Breast epithelium (tissue), 4 donors: ENCODE measurements around the gene PTPN3. TPM values are rescaled to one million over a fixed set of nuclear protein-coding genes. Genes with fewer than 3 reads are reported as not detected.

Experiments
- DNase-seq, 2 donors: peaks; one replicate each; pipeline ENCODE4 v3.0.0-alpha.2; 2019; ENCODE audit warnings: low spot score in 2 of 2
- H3K27ac ChIP-seq, 2 donors: fragments of 200-600 bp; sonication (generic) in 1 of 2; one replicate each; pipeline ENCODE4 v1.5.1; 2016 to 2019; ENCODE audit warnings: mild to moderate bottlenecking in 1 of 2
- H3K27me3 ChIP-seq, 2 donors: fragments of 200-600 bp; sonication (generic) in 1 of 2; one replicate each; pipeline versions ENCODE4 v1.5.1 to v1.6.0; 2017 to 2019; ENCODE audit warnings: control low read depth in 1 of 2, mild to moderate bottlenecking in 1 of 2
- H3K36me3 ChIP-seq: fragments of 200-600 bp; one replicate; pipeline ENCODE4 v1.5.1; 2019
- H3K4me1 ChIP-seq, 2 donors: fragments of 200-600 bp; sonication (generic); one replicate each; pipeline ENCODE4 v1.5.1; 2016 to 2019; ENCODE audit warnings: control low read depth in 1 of 2
- H3K4me3 ChIP-seq, 3 donors: fragments of 200-600 bp; sonication (generic); 1 replicate in 2 of 3; 2 replicates in 1 of 3; pipeline ENCODE4 v1.5.1; 2016 to 2019; ENCODE audit warnings: mild to moderate bottlenecking in 3 of 3, moderate library complexity in 2 of 3
- H3K9me3 ChIP-seq, 2 donors: fragments of 200-600 bp; sonication (generic) in 1 of 2; one replicate each; pipeline ENCODE4 v1.5.1; 2016 to 2019; ENCODE audit warnings: control low read depth in 1 of 2
- POLR2A ChIP-seq: fragments of 450-650 bp; IDR thresholded peaks from one replicate; pipeline ENCODE4 v1.6.1; 2016; ENCODE audit warnings: antibody characterized with exemption, mild to moderate bottlenecking, moderate library complexity
- POLR2AphosphoS5 ChIP-seq, 3 donors: sonication (generic); formaldehyde crosslinking; IDR thresholded peaks; one replicate each; pipeline ENCODE4 v1.6.1; 2017; ENCODE audit warnings: antibody characterized with exemption in 3 of 3
- intact Hi-C: fragments of 100-400 bp; cut with DNase I; formaldehyde crosslinking; loops from one replicate; pipeline ENCODE4 v1.15.1; 2023; ENCODE audit warnings: low total_unique reads
- total RNA-seq, 3 donors: library from RNA; depleted of rRNA; stranded (reverse); fragments of >200 nt; gene quantifications; one replicate each; pipeline ENCODE4 v1.1.0, GENCODE V29; 2016
- TF ChIP-seq, protein P1 (sequence below), 3 donors: fragments of 450-650 bp; IDR thresholded peaks; one replicate each; pipeline ENCODE4 v1.5.1; 2016 to 2017; ENCODE audit warnings: antibody characterized with exemption in 3 of 3, mild to moderate bottlenecking in 3 of 3, moderate library complexity in 3 of 3

PTPN3 gene
- total RNA-seq, 3 donors from 2014 or later: 4.2 to 21.2 (median 14.4) TPM

DNA sequence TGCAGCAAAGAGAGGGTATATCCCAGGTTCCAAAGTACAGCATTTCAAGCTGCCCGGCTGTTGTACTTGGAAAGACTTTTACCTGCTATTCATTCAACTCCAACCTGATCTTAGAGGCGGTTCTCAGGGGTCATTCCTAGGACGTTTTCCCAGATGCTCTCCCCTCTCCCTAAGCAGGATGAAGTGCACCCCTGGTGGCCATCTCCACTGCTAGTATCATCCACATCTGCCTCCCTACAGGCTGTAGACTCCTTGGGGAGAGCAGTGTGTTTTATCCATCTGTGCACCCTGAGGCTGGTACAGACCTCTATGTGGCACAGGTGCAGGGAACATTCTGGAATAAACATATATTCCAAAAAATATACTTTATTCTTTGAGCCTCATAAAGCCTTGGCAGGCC lies 56.8 kb downstream of the PTPN3 start:
- Histone ChIP-seq H3K27ac (no peak overlapping the region), H3K36me3 (no peaks in the 10 kb centered on the region), H3K27me3 (no peaks in the 10 kb centered on the region), H3K4me1 (no peaks in the 10 kb centered on the region), H3K4me3 (no peak overlapping the region), H3K9me3 (no peaks in the 10 kb centered on the region)
- TF ChIP-seq, protein P1, sequence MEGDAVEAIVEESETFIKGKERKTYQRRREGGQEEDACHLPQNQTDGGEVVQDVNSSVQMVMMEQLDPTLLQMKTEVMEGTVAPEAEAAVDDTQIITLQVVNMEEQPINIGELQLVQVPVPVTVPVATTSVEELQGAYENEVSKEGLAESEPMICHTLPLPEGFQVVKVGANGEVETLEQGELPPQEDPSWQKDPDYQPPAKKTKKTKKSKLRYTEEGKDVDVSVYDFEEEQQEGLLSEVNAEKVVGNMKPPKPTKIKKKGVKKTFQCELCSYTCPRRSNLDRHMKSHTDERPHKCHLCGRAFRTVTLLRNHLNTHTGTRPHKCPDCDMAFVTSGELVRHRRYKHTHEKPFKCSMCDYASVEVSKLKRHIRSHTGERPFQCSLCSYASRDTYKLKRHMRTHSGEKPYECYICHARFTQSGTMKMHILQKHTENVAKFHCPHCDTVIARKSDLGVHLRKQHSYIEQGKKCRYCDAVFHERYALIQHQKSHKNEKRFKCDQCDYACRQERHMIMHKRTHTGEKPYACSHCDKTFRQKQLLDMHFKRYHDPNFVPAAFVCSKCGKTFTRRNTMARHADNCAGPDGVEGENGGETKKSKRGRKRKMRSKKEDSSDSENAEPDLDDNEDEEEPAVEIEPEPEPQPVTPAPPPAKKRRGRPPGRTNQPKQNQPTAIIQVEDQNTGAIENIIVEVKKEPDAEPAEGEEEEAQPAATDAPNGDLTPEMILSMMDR (IDR thresholded peaks at IDR 0.05): no peak
- TF ChIP-seq POLR2AphosphoS5 (IDR thresholded peaks at IDR 0.05): no peak
- no peak for DNase-seq
- intact Hi-C loops: no loop called here

DNA sequence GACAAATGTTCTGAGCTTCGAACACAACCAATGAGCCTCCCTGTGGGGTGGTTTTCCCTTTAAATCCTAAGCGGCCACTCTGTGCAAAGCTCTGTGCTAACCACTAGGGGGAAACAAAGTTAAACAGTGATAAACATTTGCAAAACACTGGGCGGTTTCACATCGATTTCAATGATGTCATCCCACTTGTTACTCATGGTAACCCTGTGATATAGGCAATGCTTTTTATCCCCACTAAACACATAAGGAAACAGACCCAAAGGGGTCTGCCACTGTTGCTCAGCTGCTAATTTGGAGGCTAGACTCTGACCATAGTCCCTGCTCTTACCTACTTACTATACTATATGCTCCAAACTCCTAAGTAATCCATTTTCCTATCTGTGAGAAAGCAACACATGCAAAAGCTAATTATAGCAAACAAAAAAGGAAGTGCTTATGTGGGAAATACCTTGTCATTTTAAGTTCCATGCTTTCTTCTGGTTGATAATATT lies 57.3 kb downstream of the PTPN3 start:
- no peaks in the 10 kb centered on the region for H3K9me3 ChIP-seq
- H3K27ac ChIP-seq: no peak overlapping the region
- DNase-seq: peak in 1 of 2 donors; percentile 37
- intact Hi-C loops: no loop called here
- no peaks in the 10 kb centered on the region for H3K36me3 ChIP-seq
- no peaks in the 10 kb centered on the region for H3K27me3 ChIP-seq
- no peak for TF ChIP-seq POLR2AphosphoS5 (IDR thresholded peaks at IDR 0.05)
- TF ChIP-seq, protein P1 (IDR thresholded peaks at IDR 0.05): peak; percentile 41 to 68 (median 64)
- no peak for TF ChIP-seq POLR2A
- H3K4me3 ChIP-seq: no peak overlapping the region
- no peaks in the 10 kb centered on the region for H3K4me1 ChIP-seq

DNA sequence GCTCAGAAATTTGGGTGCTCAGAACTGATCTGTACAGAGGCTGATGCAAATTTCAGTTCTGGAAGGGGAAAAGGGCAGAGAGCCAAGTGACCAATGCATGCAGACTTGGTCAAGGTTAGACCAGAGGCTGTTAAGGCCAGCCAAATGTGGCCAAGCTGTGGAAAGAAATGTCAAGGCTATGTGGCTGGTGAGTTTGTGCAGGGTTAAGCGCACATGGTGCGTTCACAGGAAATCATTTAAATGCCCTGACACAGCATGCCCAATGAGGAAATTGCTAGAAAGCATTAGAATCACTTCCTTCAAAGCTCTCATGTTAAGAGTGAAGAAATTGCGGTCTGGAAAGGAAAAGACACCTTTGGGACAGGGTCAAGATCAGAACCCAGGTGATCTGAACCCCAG lies 58.0 kb downstream of the PTPN3 start:
- DNase-seq: no peak
- no peaks in the 10 kb centered on the region for H3K27me3 ChIP-seq
- TF ChIP-seq, protein P1 (IDR thresholded peaks at IDR 0.05): no peak
- no peak for TF ChIP-seq POLR2A
- no peak overlapping the region for H3K27ac ChIP-seq
- intact Hi-C loops: no loop called here
- no peaks in the 10 kb centered on the region for H3K4me1 ChIP-seq
- H3K36me3 ChIP-seq: no peaks in the 10 kb centered on the region
- no peak overlapping the region for H3K4me3 ChIP-seq
- no peaks in the 10 kb centered on the region for H3K9me3 ChIP-seq

DNA sequence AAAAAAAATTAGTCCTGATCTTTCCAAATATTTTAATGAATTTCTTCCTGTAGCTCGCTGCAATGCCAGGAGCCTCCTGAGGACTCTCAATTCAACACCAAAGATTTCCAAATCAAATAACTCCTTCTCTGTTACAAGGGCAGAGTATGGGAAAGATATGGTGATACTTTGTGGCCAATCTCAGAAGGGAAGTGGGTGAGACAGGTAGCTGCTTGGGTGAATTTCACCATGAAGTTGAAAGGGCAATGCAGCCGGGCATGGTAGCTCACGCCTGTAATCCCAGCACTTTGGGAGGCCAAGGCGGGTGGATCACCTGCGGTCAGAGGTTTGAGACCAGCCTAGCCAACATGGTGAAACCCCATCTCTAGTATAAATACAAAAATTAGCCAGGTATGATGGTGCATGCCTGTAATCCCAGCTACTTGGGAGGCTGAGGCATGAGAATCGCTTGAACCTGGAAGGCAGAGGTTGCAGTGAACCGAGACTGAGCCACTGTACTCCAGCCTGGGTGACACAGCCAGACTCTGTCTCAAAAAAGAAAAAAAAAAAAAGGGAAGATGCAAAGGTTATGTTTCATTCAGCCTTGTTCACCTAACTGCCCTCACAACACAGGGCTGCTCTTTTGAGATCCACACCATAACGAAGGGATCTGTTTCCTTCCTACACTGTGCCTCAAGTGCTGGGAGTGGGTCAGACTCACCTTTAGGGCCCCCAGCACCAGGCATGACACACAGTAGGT lies 58.6 kb downstream of the PTPN3 start:
- H3K27me3 ChIP-seq: no peaks in the 10 kb centered on the region
- H3K9me3 ChIP-seq: no peaks in the 10 kb centered on the region
- intact Hi-C loops: no loop called here
- no peaks in the 10 kb centered on the region for H3K4me1 ChIP-seq
- H3K27ac ChIP-seq: no peak overlapping the region
- no peak for DNase-seq
- TF ChIP-seq POLR2A (no peak), POLR2AphosphoS5 (IDR thresholded peaks at IDR 0.05) (no peak)
- TF ChIP-seq, protein P1 (IDR thresholded peaks at IDR 0.05): no peak
- H3K4me3 ChIP-seq: no peak overlapping the region
- no peaks in the 10 kb centered on the region for H3K36me3 ChIP-seq

DNA sequence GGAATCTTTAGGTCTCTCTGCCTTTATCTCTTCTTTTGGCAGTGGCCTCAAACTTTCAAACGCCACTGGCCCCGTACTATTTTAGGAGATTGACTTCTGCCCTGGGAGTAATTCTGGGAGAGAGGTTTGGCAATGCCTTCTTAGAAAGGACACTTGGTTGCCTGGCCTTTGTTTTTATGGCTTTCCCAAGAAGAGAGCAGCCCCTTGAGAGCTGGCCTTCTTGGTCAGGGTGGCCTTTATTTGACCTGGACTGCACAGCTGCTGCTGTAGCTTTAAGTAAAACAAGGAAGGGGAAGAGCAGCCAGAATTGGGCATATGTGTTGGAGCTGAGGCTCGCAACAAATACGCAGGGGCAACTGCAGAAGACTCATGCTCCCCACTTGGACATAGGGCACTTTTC lies 60.8 kb downstream of the PTPN3 start:
- no peak overlapping the region for H3K27ac ChIP-seq
- no peaks in the 10 kb centered on the region for H3K9me3 ChIP-seq
- H3K4me3 ChIP-seq: no peak overlapping the region
- no peaks in the 10 kb centered on the region for H3K36me3 ChIP-seq
- no peak for DNase-seq
- H3K27me3 ChIP-seq: no peaks in the 10 kb centered on the region
- intact Hi-C loops: no loop called here
- TF ChIP-seq POLR2AphosphoS5 (IDR thresholded peaks at IDR 0.05): no peak
- TF ChIP-seq, protein P1 (IDR thresholded peaks at IDR 0.05): no peak
- no peak for TF ChIP-seq POLR2A
- no peaks in the 10 kb centered on the region for H3K4me1 ChIP-seq
